ENCODE measurements around the gene MMP23B.

DNA sequence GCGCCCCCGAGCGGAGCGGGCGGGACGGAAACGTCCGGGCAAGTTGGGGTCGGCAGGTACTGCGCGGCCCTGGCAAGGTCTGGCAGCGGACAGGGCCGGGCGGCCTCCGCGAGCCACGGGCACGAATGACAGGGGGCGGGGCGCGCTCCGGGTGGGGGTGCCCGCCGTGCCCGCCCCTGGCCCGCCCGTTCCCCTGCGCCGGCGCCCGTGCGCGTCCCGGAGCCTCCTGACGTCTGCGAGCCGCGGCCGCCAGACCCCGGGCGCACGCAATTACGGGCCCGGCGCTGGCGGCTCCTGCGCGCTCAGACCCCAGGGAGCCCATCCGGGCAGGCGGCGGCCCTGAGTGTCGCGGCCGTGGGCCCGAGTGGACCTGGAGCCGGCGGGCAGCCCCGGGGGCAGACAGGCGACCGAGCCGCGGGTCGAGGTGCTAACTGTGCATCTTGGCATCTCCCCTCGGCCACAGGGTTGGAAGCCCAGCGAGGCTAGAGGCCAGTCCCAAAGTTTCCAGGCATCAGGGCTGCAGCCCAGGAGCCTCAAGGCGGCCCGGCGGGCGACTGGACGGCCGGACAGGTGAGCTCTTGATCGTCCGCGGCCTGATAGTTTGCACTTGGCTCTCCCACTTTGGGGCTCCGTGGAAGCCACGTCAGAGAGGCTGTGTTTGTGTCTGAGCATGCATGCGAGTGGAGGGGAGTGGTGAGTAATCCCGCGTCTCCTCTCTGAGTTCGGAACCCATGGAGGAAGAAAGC is 15.8 kb upstream of the MMP23B start:
- no peak for TF ChIP-seq POLR2A (IDR thresholded peaks at IDR 0.05)
- no peak for TF ChIP-seq CTCF (IDR thresholded peaks at IDR 0.05)
- TF ChIP-seq EP300 (IDR thresholded peaks at IDR 0.05) = no peak

Measured in tibial nerve (tissue), 4 donors.